Measurements from ENCODE around the gene BCL6B.

Gene BCL6B

GRCh38 chr17:7016886-7017826 is 5.7 kb upstream of the BCL6B start:
- TF ChIP-seq GATA1 (IDR thresholded peaks at IDR 0.05; ENCODE audit: low read depth, low read length) = no peak
- TF ChIP-seq POLR2A (IDR thresholded peaks at IDR 0.05; ENCODE audit: low read length) = no peak
- DNase-seq = no peak

- no peak for DNase-seq
- TF ChIP-seq POLR2A (IDR thresholded peaks at IDR 0.05; ENCODE audit: low read length) (no peak), GATA1 (IDR thresholded peaks at IDR 0.05; ENCODE audit: low read depth, low read length) (no peak)
Measured at GRCh38 chr17:7017827-7018200, 5.0 kb upstream of the BCL6B start.

- no peak for DNase-seq
Measured at GRCh38 chr17:7018331-7018964, 4.4 kb upstream of the BCL6B start.

GRCh38 chr17:7019367-7019766 is 3.5 kb upstream of the BCL6B start:
- no peak for DNase-seq

More at GRCh38 chr17:7018331-7018964, 4.4 kb upstream of the BCL6B start:
- no peak for TF ChIP-seq POLR2A (IDR thresholded peaks at IDR 0.05; ENCODE audit: low read length)
- TF ChIP-seq GATA1 (IDR thresholded peaks at IDR 0.05; ENCODE audit: low read depth, low read length) = no peak

GRCh38 chr17:7019839-7020519 is 2.9 kb upstream of the BCL6B start:
- no peak for DNase-seq
- TF ChIP-seq POLR2A (IDR thresholded peaks at IDR 0.05; ENCODE audit: low read length) (no peak), GATA1 (IDR thresholded peaks at IDR 0.05; ENCODE audit: low read depth, low read length) (no peak)

More at GRCh38 chr17:7019367-7019766, 3.5 kb upstream of the BCL6B start:
- TF ChIP-seq GATA1 (IDR thresholded peaks at IDR 0.05; ENCODE audit: low read depth, low read length) (no peak), POLR2A (IDR thresholded peaks at IDR 0.05; ENCODE audit: low read length) (no peak)

GRCh38 chr17:7020894-7021664 is 1.8 kb upstream of the BCL6B start:
- no peak for DNase-seq
- TF ChIP-seq GATA1 (IDR thresholded peaks at IDR 0.05; ENCODE audit: low read depth, low read length) = no peak
- no peak for TF ChIP-seq POLR2A (IDR thresholded peaks at IDR 0.05; ENCODE audit: low read length)

GRCh38 chr17:7021993-7022778 is 664 bp upstream of the BCL6B start:
- TF ChIP-seq POLR2A (IDR thresholded peaks at IDR 0.05; ENCODE audit: low read length) = no peak
- TF ChIP-seq GATA1 (IDR thresholded peaks at IDR 0.05; ENCODE audit: low read depth, low read length) = no peak
- peak; percentile 80 to 88 for DNase-seq

- TF ChIP-seq GATA1 (IDR thresholded peaks at IDR 0.05; ENCODE audit: low read depth, low read length) (no peak), POLR2A (IDR thresholded peaks at IDR 0.05; ENCODE audit: low read length) (no peak)
- peak; percentile 96 to 97 for DNase-seq
Measured at GRCh38 chr17:7023576-7024401, 939 bp downstream of the BCL6B start.

GRCh38 chr17:7024402-7024785 is 1.5 kb downstream of the BCL6B start:
- DNase-seq = peak in 1 of 2 experiments; percentile 42
- TF ChIP-seq POLR2A (IDR thresholded peaks at IDR 0.05; ENCODE audit: low read length) (no peak), GATA1 (IDR thresholded peaks at IDR 0.05; ENCODE audit: low read depth, low read length) (no peak)

GRCh38 chr17:7025245-7025644 is 2.4 kb downstream of the BCL6B start:
- no peak for DNase-seq
- TF ChIP-seq POLR2A (IDR thresholded peaks at IDR 0.05; ENCODE audit: low read length) (no peak), GATA1 (IDR thresholded peaks at IDR 0.05; ENCODE audit: low read depth, low read length) (no peak)

- TF ChIP-seq GATA1 (IDR thresholded peaks at IDR 0.05; ENCODE audit: low read depth, low read length) (no peak), POLR2A (IDR thresholded peaks at IDR 0.05; ENCODE audit: low read length) (no peak)
- DNase-seq = no peak
Measured at GRCh38 chr17:7026471-7027115, 3.7 kb downstream of the BCL6B start.

Data from erythroblast (primary cell).